ENCODE measurements around the gene DUOXA1. TPM values are rescaled to one million over a fixed set of nuclear protein-coding genes. Genes with fewer than 3 reads are reported as not detected.

The DUOXA1 gene
- total RNA-seq, 1 donor from 2014 or later = 1.9 TPM

DNA sequence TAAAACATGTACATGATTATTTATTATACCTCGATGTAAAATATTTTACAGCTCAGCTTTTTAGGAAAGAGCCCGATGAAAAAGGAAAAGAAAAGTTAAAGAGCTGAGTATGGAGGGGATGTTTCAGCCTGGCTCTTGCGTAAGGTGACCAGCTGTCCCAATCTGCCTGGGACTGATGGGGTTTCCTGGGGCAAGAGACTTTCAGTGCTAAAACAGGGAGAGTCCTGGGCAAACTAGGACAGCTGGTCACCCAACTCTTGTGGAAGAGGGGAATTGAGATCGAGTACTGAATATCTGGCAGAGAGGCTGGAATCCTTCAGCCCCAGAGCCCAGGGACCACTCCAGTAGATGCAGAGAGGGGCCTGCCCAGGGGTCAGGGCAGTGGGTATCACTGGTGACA lies 36.7 kb downstream of the DUOXA1 start:
- peaks cover 11% of the 10 kb centered on the region for H3K4me1 Mint-ChIP-seq (ENCODE audit: unreplicated experiment)
- no peaks in the 10 kb centered on the region for H3K9me3 Mint-ChIP-seq (ENCODE audit: unreplicated experiment)
- H3K4me3 Mint-ChIP-seq (ENCODE audit: unreplicated experiment) = no peak overlapping the region
- no peak for DNase-seq (ENCODE audit: low spot score)
- peaks cover 5% of the 10 kb centered on the region for H3K36me3 Mint-ChIP-seq (ENCODE audit: low read depth, unreplicated experiment)
- TF ChIP-seq, protein P1, sequence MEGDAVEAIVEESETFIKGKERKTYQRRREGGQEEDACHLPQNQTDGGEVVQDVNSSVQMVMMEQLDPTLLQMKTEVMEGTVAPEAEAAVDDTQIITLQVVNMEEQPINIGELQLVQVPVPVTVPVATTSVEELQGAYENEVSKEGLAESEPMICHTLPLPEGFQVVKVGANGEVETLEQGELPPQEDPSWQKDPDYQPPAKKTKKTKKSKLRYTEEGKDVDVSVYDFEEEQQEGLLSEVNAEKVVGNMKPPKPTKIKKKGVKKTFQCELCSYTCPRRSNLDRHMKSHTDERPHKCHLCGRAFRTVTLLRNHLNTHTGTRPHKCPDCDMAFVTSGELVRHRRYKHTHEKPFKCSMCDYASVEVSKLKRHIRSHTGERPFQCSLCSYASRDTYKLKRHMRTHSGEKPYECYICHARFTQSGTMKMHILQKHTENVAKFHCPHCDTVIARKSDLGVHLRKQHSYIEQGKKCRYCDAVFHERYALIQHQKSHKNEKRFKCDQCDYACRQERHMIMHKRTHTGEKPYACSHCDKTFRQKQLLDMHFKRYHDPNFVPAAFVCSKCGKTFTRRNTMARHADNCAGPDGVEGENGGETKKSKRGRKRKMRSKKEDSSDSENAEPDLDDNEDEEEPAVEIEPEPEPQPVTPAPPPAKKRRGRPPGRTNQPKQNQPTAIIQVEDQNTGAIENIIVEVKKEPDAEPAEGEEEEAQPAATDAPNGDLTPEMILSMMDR (IDR thresholded peaks at IDR 0.05; ENCODE audit: unreplicated experiment) = no peak
- no peak overlapping the region for H3K27ac Mint-ChIP-seq (ENCODE audit: unreplicated experiment)
- H3K27me3 Mint-ChIP-seq (ENCODE audit: unreplicated experiment) = peaks cover 10% of the 10 kb centered on the region

DNA sequence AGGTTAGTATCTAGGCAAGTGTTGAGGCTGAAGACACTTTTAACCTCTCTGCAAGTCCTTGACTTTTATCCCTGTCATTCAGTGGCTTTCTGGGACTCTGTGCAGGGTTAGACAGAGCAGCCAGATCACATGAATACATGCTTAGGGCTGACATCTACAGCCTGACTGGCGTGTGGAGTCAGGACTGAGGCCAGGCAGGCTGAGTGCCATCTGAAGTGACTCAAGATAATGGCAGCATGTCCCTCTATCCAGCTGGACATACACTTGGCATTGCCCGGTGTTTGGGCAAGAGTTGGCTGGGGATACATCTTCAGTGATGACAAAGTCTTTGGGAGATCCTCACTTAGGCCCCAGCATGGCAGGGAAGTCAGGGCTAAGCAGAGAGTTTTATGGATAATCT lies 38.1 kb downstream of the DUOXA1 start:
- Mint-ChIP-seq H3K36me3 (ENCODE audit: low read depth, unreplicated experiment) (peaks cover 5% of the 10 kb centered on the region), H3K27ac (ENCODE audit: unreplicated experiment) (no peak overlapping the region), H3K27me3 (ENCODE audit: unreplicated experiment) (peaks cover 10% of the 10 kb centered on the region), H3K4me1 (ENCODE audit: unreplicated experiment) (peaks cover 11% of the 10 kb centered on the region), H3K4me3 (ENCODE audit: unreplicated experiment) (no peak overlapping the region), H3K9me3 (ENCODE audit: unreplicated experiment) (no peaks in the 10 kb centered on the region)
- DNase-seq (ENCODE audit: low spot score) = no peak
- TF ChIP-seq, protein P1 (IDR thresholded peaks at IDR 0.05; ENCODE audit: unreplicated experiment) = no peak

DNA sequence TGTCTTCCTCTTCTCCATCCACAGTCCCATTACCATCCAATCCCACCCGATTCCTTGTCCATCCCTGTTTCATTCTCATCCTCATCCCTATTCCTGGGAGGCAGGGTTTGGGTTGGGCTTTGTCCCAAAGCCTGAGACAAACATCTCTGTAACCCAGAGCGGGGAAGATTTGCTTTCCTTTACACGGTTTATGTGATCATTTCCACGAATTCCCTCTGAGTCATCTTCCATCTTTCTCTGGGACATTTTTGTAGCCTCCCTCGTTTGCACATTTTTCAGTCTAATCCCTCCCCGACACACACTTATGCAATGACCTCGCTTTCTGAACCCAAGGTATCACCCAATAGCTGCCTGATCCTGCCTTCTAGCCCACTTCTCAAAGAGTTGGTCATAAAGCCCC lies 38.5 kb downstream of the DUOXA1 start:
- Mint-ChIP-seq H3K27ac (ENCODE audit: unreplicated experiment) (no peak overlapping the region), H3K27me3 (ENCODE audit: unreplicated experiment) (peaks cover 10% of the 10 kb centered on the region), H3K9me3 (ENCODE audit: unreplicated experiment) (no peaks in the 10 kb centered on the region), H3K4me1 (ENCODE audit: unreplicated experiment) (peaks cover 11% of the 10 kb centered on the region), H3K36me3 (ENCODE audit: low read depth, unreplicated experiment) (peaks cover 5% of the 10 kb centered on the region), H3K4me3 (ENCODE audit: unreplicated experiment) (no peak overlapping the region)
- TF ChIP-seq, protein P1 (IDR thresholded peaks at IDR 0.05; ENCODE audit: unreplicated experiment) = no peak
- no peak for DNase-seq (ENCODE audit: low spot score)

DNA sequence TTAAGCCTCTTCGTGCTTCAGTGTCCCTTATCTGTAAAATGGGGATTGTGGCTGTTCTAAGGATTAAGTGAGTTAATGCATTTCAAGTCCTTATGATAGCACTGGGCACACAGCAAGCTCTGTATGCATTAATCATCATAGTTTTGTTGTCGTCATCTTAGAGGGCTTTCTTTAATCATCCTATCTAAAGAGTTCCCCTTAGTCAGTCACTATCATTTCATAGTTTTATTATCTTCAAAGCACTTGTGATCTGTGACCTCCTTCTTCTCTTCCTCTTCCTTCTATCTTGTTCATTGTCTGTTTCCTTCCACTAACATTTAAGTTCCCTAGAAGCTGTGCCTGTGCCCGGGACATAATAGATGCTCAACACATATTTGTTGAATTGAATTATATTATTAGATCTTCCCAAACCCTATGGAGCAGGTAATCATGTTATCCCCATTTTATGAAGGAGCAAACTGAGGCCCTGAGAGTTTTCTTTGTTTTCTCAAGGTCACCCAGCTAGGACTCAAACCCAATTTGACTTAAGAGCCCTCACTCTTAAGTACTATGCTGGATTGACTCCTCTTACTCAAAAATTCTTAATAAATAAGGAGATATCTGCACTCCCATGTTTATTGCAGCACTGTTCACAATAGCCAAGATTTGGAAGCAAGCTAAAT lies 39.8 kb downstream of the DUOXA1 start:
- Mint-ChIP-seq H3K36me3 (ENCODE audit: low read depth, unreplicated experiment) (peaks cover 5% of the 10 kb centered on the region), H3K9me3 (ENCODE audit: unreplicated experiment) (no peaks in the 10 kb centered on the region), H3K27ac (ENCODE audit: unreplicated experiment) (no peak overlapping the region), H3K4me3 (ENCODE audit: unreplicated experiment) (no peak overlapping the region), H3K4me1 (ENCODE audit: unreplicated experiment) (peaks cover 11% of the 10 kb centered on the region), H3K27me3 (ENCODE audit: unreplicated experiment) (peaks cover 10% of the 10 kb centered on the region)
- TF ChIP-seq, protein P1 (IDR thresholded peaks at IDR 0.05; ENCODE audit: unreplicated experiment) = no peak
- no peak for DNase-seq (ENCODE audit: low spot score)

DNA sequence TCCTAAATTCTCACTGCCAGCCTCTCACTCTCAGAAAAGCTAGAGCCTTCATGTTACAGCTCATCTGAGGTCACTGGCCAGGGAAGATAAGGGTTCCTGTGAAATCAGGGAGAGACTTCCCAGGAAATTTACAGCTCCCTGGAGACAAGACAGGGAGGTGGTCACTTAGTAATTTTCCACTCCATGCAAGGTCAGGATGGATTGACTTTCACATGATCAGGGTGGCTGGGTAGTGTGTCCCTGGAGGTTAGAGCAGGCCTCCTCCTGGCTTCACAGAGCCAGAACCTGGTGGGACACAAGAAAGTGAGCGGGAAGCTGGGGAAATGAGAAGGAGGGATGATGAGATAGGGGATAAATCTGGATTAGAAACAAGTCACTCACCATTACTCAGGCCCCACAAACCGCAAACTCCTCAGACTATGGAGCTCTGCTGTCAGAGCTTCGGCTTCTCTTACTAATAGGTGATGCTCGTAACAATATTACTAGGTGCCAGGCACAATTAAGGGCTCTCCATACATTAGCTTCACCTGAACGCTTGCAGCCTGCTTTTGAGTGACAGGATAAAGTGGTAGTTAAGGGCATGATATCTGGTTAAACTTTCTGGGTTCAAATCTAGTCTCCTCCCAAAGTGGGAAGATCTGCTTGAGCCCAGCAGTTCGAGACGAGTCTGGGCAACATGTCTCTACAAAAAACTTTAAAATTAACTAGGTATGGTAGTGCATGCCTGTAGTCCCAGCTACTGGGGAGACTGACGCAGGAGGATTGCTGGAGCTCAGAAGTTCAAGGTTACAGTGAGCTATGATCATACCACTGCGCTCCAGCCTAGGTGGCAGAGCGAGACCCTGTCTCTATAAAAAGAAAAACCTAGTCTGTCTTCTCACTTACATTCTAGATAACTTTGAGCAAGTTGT lies 40.6 kb downstream of the DUOXA1 start:
- H3K27ac Mint-ChIP-seq (ENCODE audit: unreplicated experiment) = no peak overlapping the region
- H3K4me3 Mint-ChIP-seq (ENCODE audit: unreplicated experiment) = no peak overlapping the region
- no peak for DNase-seq (ENCODE audit: low spot score)
- peaks cover 11% of the 10 kb centered on the region for H3K4me1 Mint-ChIP-seq (ENCODE audit: unreplicated experiment)
- peaks cover 5% of the 10 kb centered on the region for H3K36me3 Mint-ChIP-seq (ENCODE audit: low read depth, unreplicated experiment)
- TF ChIP-seq, protein P1 (IDR thresholded peaks at IDR 0.05; ENCODE audit: unreplicated experiment) = no peak
- H3K27me3 Mint-ChIP-seq (ENCODE audit: unreplicated experiment) = peaks cover 10% of the 10 kb centered on the region
- no peaks in the 10 kb centered on the region for H3K9me3 Mint-ChIP-seq (ENCODE audit: unreplicated experiment)

Data from endothelial cell (in vitro differentiated cells).